ENCODE results near the gene CYP46A1. TPM values are rescaled to one million over a fixed set of nuclear protein-coding genes. Genes with fewer than 3 reads are reported as not detected.

Gene CYP46A1
- total RNA-seq, 1 experiment from 2014 or later, result 0.30 TPM

- DNase-seq (ENCODE audit: unreplicated experiment), result no peak
- BruUV-seq (replicated peaks), result no TSS peak
- ChIA-PET POLR2A (no interaction called here), CTCF (interaction anchor here (0.5 to 1.3 kb wide), 3 partner anchors 10 to 151 kb away, joined by 3 to 5 read pairs (median 3); no protein-coding TSS in a partner anchor)
- TF ChIP-seq CTCF (IDR thresholded peaks at IDR 0.05; ENCODE audit: unreplicated experiment), result no peak
- no peak overlapping the region for H3K4me3 Mint-ChIP-seq (ENCODE audit: unreplicated experiment)
- H3K4me1 Mint-ChIP-seq (ENCODE audit: insufficient read depth, unreplicated experiment), result peaks cover 10% of the 10 kb centered on the region
- no peaks in the 10 kb centered on the region for H3K36me3 Mint-ChIP-seq (ENCODE audit: insufficient read depth, unreplicated experiment)
- no peaks in the 10 kb centered on the region for H3K9me3 Mint-ChIP-seq (ENCODE audit: unreplicated experiment)
- no peaks in the 10 kb centered on the region for H3K27me3 Mint-ChIP-seq (ENCODE audit: insufficient read depth, unreplicated experiment)
- intact Hi-C loops (cut with micrococcal nuclease), result no loop called here
- no peak overlapping the region for H3K27ac Mint-ChIP-seq (ENCODE audit: low read depth, unreplicated experiment)
These were observed 12.6 kb upstream of the CYP46A1 start for GRCh38 chr14:99671235-99672224.

GRCh38 chr14:99672506-99673304, 11.4 kb upstream of the CYP46A1 start:
- no peaks in the 10 kb centered on the region for H3K36me3 Mint-ChIP-seq (ENCODE audit: insufficient read depth, unreplicated experiment)
- H3K4me1 Mint-ChIP-seq (ENCODE audit: insufficient read depth, unreplicated experiment), result peaks cover 16% of the 10 kb centered on the region
- no peak for TF ChIP-seq CTCF (IDR thresholded peaks at IDR 0.05; ENCODE audit: unreplicated experiment)
- ChIA-PET CTCF (interaction anchor here (0.5 kb wide), 1 partner anchor 42 kb away, joined by 3 read pairs; no protein-coding TSS in a partner anchor), POLR2A (interaction anchor here (0.6 kb wide), 1 partner anchor 219 kb away, joined by 3 read pairs; no protein-coding TSS in a partner anchor)
- no peaks in the 10 kb centered on the region for H3K27me3 Mint-ChIP-seq (ENCODE audit: insufficient read depth, unreplicated experiment)
- no TSS peak for BruUV-seq (replicated peaks)
- no peaks in the 10 kb centered on the region for H3K9me3 Mint-ChIP-seq (ENCODE audit: unreplicated experiment)
- no peak overlapping the region for H3K27ac Mint-ChIP-seq (ENCODE audit: low read depth, unreplicated experiment)
- intact Hi-C loops (cut with micrococcal nuclease), result no loop called here
- DNase-seq (ENCODE audit: unreplicated experiment), result no peak
- H3K4me3 Mint-ChIP-seq (ENCODE audit: unreplicated experiment), result no peak overlapping the region

GRCh38 chr14:99673305-99674063, 10.6 kb upstream of the CYP46A1 start:
- ChIA-PET CTCF (no interaction called here), POLR2A (no interaction called here)
- peaks cover 13% of the 10 kb centered on the region for H3K4me1 Mint-ChIP-seq (ENCODE audit: insufficient read depth, unreplicated experiment)
- intact Hi-C loops (cut with micrococcal nuclease), result no loop called here
- TF ChIP-seq CTCF (IDR thresholded peaks at IDR 0.05; ENCODE audit: unreplicated experiment), result no peak
- BruUV-seq (replicated peaks), result no TSS peak
- no peaks in the 10 kb centered on the region for H3K36me3 Mint-ChIP-seq (ENCODE audit: insufficient read depth, unreplicated experiment)
- H3K9me3 Mint-ChIP-seq (ENCODE audit: unreplicated experiment), result no peaks in the 10 kb centered on the region
- no peak for DNase-seq (ENCODE audit: unreplicated experiment)
- H3K27me3 Mint-ChIP-seq (ENCODE audit: insufficient read depth, unreplicated experiment), result no peaks in the 10 kb centered on the region
- H3K4me3 Mint-ChIP-seq (ENCODE audit: unreplicated experiment), result no peak overlapping the region
- no peak overlapping the region for H3K27ac Mint-ChIP-seq (ENCODE audit: low read depth, unreplicated experiment)

All from MCF 10A (cell line).